Activated CD8-positive, alpha-beta memory T cell treated with anti-CD3 and anti-CD28 coated beads, Interleukin-2, amount 10 ng/mL, durations not matched to agents 7 days and 5 days (primary cell): ENCODE data around the gene PLEKHG5. TPM values are rescaled to one million over a fixed set of nuclear protein-coding genes. Genes with fewer than 3 reads are reported as not detected.
A peak's percentile ranks its signal among the peaks of the same experiment; 100 is the strongest.

Experiments
- ATAC-seq: fragments of 150-1000 bp; cut with Tn5 transposase; one replicate; pipeline ENCODE4 v1.10.0; 2021; ENCODE audit warnings: moderate library complexity
- CTCF ChIA-PET: fragments of 350-600 bp; sonication (Branson Sonifier 250); formaldehyde crosslinking; loops from one replicate; lab custom pipeline; 2021; ENCODE audit warnings: antibody characterized with exemption; lab: Charles Lee
- DNase-seq: peaks from one replicate; pipeline ENCODE4 v3.0.0-alpha.2; 2020
- H3K27ac Mint-ChIP-seq: one replicate; pipeline ENCODE4 v1.8.0; 2021; ENCODE audit warnings: mild to moderate bottlenecking, mixed read lengths
- H3K27me3 Mint-ChIP-seq: one replicate; pipeline ENCODE4 v1.8.0; 2021; ENCODE audit warnings: mixed read lengths
- H3K36me3 Mint-ChIP-seq: one replicate; pipeline ENCODE4 v1.8.0; 2021; ENCODE audit warnings: mild to moderate bottlenecking, mixed read lengths
- H3K4me1 Mint-ChIP-seq: one replicate; pipeline ENCODE4 v1.8.0; 2021; ENCODE audit warnings: mixed read lengths
- H3K4me3 Mint-ChIP-seq: one replicate; pipeline ENCODE4 v1.8.0; 2021; ENCODE audit warnings: mild to moderate bottlenecking, moderate library complexity, mixed read lengths
- H3K9me3 Mint-ChIP-seq: one replicate; pipeline ENCODE4 v1.8.0; 2022; ENCODE audit warnings: low read depth, mixed read lengths
- total RNA-seq, 2 experiments: library from RNA; stranded (reverse); gene quantifications; one replicate each; pipeline ENCODE4 v1.2.3, GENCODE V29; 2021

PLEKHG5 gene
- total RNA-seq, 2 experiments from 2014 or later, result 1.1 to 1.7 TPM

DNA sequence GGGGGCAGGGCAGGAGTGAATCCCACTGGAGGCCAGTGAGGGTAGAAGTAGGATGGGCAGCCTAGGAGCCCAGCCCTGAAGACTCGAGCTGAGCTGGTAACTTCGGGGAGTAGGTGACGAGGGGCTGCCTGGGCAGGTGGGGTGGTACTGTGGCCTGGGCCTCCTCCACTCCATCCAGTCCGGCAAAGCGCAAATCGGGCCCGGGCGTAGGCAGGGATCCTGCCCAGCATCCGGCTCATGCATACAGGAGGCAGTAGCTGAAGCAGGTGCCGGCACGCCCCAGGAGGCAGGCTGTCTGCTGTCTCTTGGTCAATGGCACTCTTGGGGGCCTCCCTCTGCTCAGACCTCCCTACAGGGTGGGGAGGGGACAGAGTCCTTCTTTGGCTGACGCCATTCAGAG lies 24.2 kb downstream of the PLEKHG5 start:
- peaks cover 15% of the 10 kb centered on the region for H3K4me1 Mint-ChIP-seq
- no peaks in the 10 kb centered on the region for H3K27me3 Mint-ChIP-seq
- peaks cover 12% of the 10 kb centered on the region for H3K36me3 Mint-ChIP-seq
- ATAC-seq (no peak), DNase-seq (no peak)
- CTCF ChIA-PET, result interaction anchor here (1.1 to 3.0 kb wide), 6 partner anchors 9 to 220 kb away, joined by 3 to 10 read pairs (median 6); partner anchors contain the start of gene NOL9
- H3K27ac Mint-ChIP-seq, result no peak overlapping the region
- no peak overlapping the region for H3K4me3 Mint-ChIP-seq
- H3K9me3 Mint-ChIP-seq, result no peaks in the 10 kb centered on the region

DNA sequence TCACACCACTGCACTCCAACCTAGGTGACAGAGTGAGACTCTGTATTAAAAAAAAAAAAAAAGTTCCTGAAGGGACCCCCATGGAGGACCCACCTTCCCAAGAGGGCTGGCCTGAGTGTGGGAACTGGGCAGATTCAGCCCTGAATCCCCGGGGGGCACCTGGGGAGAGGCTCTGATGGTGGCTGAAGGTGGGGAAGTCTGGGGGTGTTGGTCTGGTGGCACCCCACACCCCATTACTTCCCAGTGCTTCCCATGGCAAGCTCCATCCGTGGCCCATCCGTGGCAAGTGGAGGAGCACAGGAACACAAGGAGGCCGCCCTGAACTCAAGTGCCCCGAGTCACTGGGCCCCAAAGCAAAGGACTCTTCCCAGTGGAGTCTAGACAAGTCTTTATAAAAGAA lies 24.7 kb downstream of the PLEKHG5 start:
- DNase-seq (no peak), ATAC-seq (no peak)
- Mint-ChIP-seq H3K27ac (no peak overlapping the region), H3K36me3 (peaks cover 15% of the 10 kb centered on the region), H3K27me3 (no peaks in the 10 kb centered on the region), H3K4me3 (peak overlapping the region; percentile 79), H3K9me3 (no peaks in the 10 kb centered on the region), H3K4me1 (peaks cover 18% of the 10 kb centered on the region)
- CTCF ChIA-PET, result interaction anchor here (0.8 to 3.0 kb wide), 9 partner anchors 10 to 219 kb away, joined by 3 to 10 read pairs (median 4); partner anchors contain the start of gene NOL9

DNA sequence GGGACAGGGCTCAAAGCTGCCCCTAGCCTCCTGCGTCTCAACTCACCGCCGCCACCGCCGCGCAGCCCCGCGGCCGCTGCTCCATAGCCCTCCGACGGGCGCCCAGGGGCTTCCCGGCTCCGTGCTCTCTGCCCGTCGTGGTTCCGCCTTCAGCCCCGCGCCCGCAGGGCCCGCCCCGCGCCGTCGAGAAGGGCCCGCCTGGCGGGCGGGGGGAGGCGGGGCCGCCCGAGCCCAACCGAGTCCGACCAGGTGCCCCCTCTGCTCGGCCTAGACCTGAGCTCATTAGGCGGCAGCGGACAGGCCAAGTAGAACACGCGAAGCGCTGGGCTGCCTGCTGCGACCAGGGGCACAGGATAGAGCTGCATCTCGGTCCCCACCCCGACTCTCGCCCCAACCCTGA lies 25.4 kb downstream of the PLEKHG5 start, which contains the start of gene TNFRSF25:
Gene TNFRSF25, minus strand, starts transcription at position 151 of the 400 bp plus-strand sequence. Its CDS starts 66 bp downstream, at position 85.
- ATAC-seq, result peak; percentile 90
- no peaks in the 10 kb centered on the region for H3K9me3 Mint-ChIP-seq
- H3K4me1 Mint-ChIP-seq, result peaks cover 26% of the 10 kb centered on the region
- peaks cover 18% of the 10 kb centered on the region for H3K36me3 Mint-ChIP-seq
- CTCF ChIA-PET, result interaction anchor here (0.8 to 3.0 kb wide), 8 partner anchors 9 to 43 kb away, joined by 3 to 10 read pairs (median 9); no protein-coding TSS in a partner anchor
- H3K27me3 Mint-ChIP-seq, result no peaks in the 10 kb centered on the region
- peak within 1 kb of the TSS; percentile 79 for H3K4me3 Mint-ChIP-seq
- H3K27ac Mint-ChIP-seq, result peak within 1 kb of the TSS; percentile 78
- peak; percentile 69 for DNase-seq

DNA sequence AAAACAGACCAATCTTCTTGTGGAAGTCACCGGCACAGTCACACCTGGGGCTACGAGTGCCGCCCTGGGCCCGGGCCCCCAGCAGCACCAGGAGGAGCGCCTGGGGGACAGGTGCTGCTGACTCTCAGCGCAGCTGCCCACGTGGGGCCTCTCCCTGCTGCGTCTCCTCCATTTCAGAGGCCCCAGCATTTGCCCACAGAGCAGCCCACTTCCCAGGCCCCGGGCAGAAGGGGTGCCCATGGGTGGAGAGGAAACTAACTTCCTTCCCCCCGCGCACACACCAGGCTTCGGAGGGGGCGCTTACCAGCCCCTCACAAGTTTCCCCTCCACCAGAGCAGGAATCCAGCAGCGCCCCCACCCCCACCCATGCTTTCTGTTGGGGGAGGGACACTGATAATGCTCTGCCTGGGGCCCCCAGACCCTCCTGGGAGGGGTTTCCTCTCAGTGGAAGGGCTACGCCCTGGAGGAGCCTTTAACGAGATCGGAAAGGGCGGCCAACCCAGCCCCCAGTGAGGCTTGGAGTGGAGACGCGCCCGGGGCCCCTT lies 25.9 kb downstream of the PLEKHG5 start:
- ATAC-seq (peak; percentile 46), DNase-seq (peak; percentile 58)
- Mint-ChIP-seq H3K27ac (peak overlapping the region; percentile 78), H3K4me3 (peak overlapping the region; percentile 79), H3K4me1 (peaks cover 31% of the 10 kb centered on the region), H3K36me3 (peaks cover 22% of the 10 kb centered on the region), H3K27me3 (no peaks in the 10 kb centered on the region), H3K9me3 (no peaks in the 10 kb centered on the region)
- CTCF ChIA-PET, result interaction anchor here (0.8 to 3.0 kb wide), 6 partner anchors 11 to 27 kb away, joined by 3 to 10 read pairs (median 9); no protein-coding TSS in a partner anchor

DNA sequence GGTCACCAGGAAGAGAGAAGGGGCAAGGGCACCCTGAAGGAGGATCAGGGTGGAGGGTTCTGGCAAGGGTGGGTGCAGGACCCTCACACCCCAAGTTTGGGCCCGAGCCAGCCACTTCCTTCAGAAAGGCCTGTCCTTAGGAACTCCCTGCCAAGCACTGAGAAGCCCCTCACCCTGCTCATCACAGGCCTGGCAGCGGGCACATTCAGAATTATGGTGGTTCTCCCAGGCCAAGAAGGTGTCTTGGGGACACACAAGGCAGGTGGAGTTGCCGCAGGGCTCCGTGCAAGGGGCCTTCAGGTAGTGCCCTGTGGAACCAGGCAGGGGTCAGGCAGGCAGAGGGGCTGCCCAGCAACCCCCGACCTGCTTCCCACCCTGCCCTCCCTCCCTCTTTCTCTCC lies 26.6 kb downstream of the PLEKHG5 start:
- no peaks in the 10 kb centered on the region for H3K9me3 Mint-ChIP-seq

DNA sequence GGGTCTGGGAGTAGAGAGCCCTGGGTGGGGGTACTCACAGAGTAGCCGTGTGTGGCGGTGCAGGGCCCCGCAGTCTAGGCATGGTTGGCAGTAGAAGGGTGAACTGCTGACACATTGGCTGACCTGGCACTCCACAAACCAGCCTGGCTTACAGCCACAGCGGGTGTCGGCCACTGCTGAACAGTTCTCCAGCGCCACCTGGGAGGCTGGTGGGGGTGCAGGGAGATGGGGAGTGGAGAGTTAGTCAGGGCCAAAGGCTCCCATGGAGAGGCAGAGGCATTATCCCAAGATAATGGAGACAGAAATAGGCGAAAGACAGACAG lies 27.0 kb downstream of the PLEKHG5 start:
- no peak for ATAC-seq
- peaks cover 40% of the 10 kb centered on the region for H3K4me1 Mint-ChIP-seq
- H3K27ac Mint-ChIP-seq, result peak overlapping the region; percentile 78

More for the DNA sequence above, 26.6 kb downstream of the PLEKHG5 start:
- peaks cover 22% of the 10 kb centered on the region for H3K36me3 Mint-ChIP-seq
- CTCF ChIA-PET, result interaction anchor here (0.8 to 3.4 kb wide), 5 partner anchors 15 to 218 kb away, joined by 3 to 16 read pairs (median 4); no protein-coding TSS in a partner anchor
- H3K4me3 Mint-ChIP-seq, result peak overlapping the region; percentile 79
- no peaks in the 10 kb centered on the region for H3K27me3 Mint-ChIP-seq
- peak overlapping the region; percentile 78 for H3K27ac Mint-ChIP-seq
- ATAC-seq, result no peak
- DNase-seq, result no peak
- H3K4me1 Mint-ChIP-seq, result peaks cover 36% of the 10 kb centered on the region

DNA sequence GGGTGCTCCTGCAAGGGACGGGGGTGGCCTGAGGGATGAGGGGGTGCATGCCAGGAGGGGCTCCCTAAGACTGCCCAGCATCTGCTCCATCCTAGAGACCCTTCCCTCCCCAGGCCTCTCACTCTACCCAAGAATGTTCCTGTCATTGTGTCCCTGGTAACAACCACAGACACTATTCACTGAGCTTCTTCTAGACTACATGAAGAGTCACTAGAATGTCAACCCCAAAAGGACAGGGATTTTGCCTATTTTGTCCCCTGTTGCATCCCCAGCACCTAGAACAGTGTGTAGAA lies 28.4 kb downstream of the PLEKHG5 start:
- DNase-seq (no peak), ATAC-seq (no peak)
- Mint-ChIP-seq H3K9me3 (no peaks in the 10 kb centered on the region), H3K27me3 (no peaks in the 10 kb centered on the region), H3K4me3 (no peak overlapping the region), H3K36me3 (peaks cover 22% of the 10 kb centered on the region), H3K4me1 (peaks cover 42% of the 10 kb centered on the region), H3K27ac (peak overlapping the region; percentile 37)
- CTCF ChIA-PET, result interaction anchor here (0.7 to 3.4 kb wide), 6 partner anchors 8 to 40 kb away, joined by 3 to 16 read pairs (median 6); no protein-coding TSS in a partner anchor

More for the DNA sequence above, 27.0 kb downstream of the PLEKHG5 start:
- H3K27me3 Mint-ChIP-seq, result no peaks in the 10 kb centered on the region
- H3K4me3 Mint-ChIP-seq, result peak overlapping the region; percentile 79
- DNase-seq, result no peak
- peaks cover 22% of the 10 kb centered on the region for H3K36me3 Mint-ChIP-seq
- H3K9me3 Mint-ChIP-seq, result no peaks in the 10 kb centered on the region
- CTCF ChIA-PET, result interaction anchor here (0.8 to 3.4 kb wide), 7 partner anchors 8 to 218 kb away, joined by 3 to 16 read pairs (median 4); no protein-coding TSS in a partner anchor

DNA sequence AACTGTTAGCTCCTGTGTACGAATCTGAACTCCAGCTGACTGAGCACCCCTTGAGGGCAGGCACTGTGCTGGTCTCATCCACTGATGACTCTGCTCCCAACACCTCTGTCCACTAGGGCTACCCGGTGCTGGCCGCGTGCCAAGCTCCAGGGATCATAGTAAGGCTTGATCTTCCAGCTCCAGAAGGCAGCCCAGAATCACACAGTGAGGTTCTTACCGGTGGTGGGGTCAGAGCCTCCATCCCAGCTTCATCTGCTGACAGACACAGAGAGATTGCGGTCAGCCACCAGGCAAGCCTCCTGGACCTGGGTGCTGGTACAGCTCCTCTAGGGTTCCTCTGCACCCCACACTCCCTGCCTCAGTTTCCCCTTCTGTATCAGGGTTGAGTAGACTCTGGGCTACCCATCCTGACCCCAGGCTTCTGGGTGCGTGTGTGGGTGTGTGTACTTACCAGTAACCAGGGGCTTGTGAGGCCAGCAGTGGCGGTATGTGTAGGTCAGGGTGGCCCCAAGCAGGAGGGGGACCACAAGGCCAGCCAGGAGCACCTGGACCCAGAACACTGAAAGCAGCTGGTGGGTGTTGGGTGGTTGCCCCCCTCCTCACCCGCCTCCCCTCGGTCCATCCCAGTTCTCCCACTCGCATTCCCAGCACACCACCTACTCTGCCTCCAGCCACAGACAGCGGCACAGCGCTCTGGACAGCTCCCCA lies 28.9 kb downstream of the PLEKHG5 start:
- H3K27me3 Mint-ChIP-seq, result no peaks in the 10 kb centered on the region
- DNase-seq (no peak), ATAC-seq (no peak)
- H3K4me1 Mint-ChIP-seq, result peaks cover 42% of the 10 kb centered on the region
- no peak overlapping the region for H3K4me3 Mint-ChIP-seq
- no peak overlapping the region for H3K27ac Mint-ChIP-seq
- H3K9me3 Mint-ChIP-seq, result no peaks in the 10 kb centered on the region
- CTCF ChIA-PET, result interaction anchor here (1.5 to 3.4 kb wide), 5 partner anchors 9 to 39 kb away, joined by 5 to 16 read pairs (median 6); no protein-coding TSS in a partner anchor
- H3K36me3 Mint-ChIP-seq, result peaks cover 22% of the 10 kb centered on the region

DNA sequence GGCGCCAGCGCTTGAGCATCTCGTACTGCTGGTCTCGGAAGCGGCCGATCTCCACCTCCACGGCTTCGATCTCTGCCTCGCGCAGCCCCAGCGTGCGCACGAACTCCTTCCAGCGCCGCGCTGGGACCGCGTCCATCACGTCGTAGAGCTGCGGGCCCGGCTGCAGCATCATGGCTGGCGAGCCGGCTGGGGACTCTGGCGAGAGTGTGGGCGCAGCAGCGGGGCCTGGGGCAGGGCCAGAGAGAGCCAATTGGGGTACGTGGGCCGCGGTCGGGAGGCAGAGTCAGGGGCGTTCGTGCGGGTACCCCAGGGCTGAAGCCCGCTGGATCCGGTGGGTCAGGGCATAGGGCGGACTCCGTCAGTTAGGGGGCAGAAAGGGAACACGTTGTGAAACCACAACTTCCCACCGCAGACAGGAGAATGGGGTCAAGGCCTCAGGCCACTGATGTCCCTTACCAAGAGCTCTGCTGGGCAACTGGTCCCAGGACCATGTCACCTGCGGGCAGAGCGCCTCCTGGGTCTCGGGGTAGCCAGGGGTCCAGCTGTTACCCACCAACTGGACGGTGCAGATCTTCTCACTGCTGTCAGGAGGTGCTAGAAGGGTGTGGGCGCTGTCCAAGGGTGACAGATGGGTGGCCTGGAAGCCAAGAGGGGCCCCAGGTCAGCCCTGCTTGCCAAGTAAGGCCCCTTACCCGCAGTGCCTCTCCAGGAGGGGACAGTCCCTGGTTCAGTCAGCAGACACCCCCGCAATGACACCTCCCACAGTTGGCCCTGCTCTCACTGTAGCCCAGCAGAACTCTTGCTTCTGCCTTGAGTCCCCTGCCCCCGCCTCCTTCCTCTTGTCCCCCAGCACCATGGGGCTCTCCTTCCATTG lies 29.7 kb downstream of the PLEKHG5 start:
- peaks cover 22% of the 10 kb centered on the region for H3K36me3 Mint-ChIP-seq
- peaks cover 42% of the 10 kb centered on the region for H3K4me1 Mint-ChIP-seq
- no peak overlapping the region for H3K27ac Mint-ChIP-seq
- H3K4me3 Mint-ChIP-seq, result no peak overlapping the region
- peaks cover 8% of the 10 kb centered on the region for H3K27me3 Mint-ChIP-seq
- ATAC-seq (no peak), DNase-seq (no peak)
- CTCF ChIA-PET, result interaction anchor here (1.5 to 3.4 kb wide), 4 partner anchors 10 to 28 kb away, joined by 5 to 16 read pairs (median 10); no protein-coding TSS in a partner anchor
- H3K9me3 Mint-ChIP-seq, result no peaks in the 10 kb centered on the region

DNA sequence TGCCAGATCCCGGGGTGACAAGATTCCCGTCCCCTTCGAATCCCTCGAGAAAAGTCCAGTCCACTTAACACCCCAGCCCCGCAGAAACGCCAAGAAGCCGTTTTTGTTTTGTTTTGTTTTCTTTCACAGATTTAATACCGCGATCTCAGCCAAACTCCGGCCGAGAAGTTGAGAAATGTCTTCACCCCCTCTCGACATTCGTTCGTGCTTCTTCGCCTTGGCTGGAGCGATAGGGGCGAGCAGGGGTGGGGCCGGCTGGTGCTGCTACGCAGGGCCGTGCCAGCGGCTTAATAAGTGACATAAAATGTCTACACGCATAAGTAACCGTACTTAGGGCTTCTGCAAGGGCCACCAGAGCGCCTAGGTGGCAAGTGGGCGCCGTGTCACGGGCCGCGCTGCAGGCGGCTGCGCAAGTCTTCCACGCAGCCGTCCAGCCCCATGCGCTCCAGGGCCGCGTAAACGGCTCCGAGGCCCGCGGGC lies 30.4 kb downstream of the PLEKHG5 start:
- Mint-ChIP-seq H3K27me3 (peaks cover 15% of the 10 kb centered on the region), H3K4me3 (peak overlapping the region; percentile 63), H3K27ac (peak overlapping the region; percentile 81), H3K9me3 (no peaks in the 10 kb centered on the region), H3K4me1 (peaks cover 42% of the 10 kb centered on the region), H3K36me3 (peaks cover 22% of the 10 kb centered on the region)
- no peak for DNase-seq
- ATAC-seq, result no peak
- CTCF ChIA-PET, result interaction anchor here (1.2 to 3.0 kb wide), 9 partner anchors 11 to 215 kb away, joined by 3 to 18 read pairs (median 7); no protein-coding TSS in a partner anchor

DNA sequence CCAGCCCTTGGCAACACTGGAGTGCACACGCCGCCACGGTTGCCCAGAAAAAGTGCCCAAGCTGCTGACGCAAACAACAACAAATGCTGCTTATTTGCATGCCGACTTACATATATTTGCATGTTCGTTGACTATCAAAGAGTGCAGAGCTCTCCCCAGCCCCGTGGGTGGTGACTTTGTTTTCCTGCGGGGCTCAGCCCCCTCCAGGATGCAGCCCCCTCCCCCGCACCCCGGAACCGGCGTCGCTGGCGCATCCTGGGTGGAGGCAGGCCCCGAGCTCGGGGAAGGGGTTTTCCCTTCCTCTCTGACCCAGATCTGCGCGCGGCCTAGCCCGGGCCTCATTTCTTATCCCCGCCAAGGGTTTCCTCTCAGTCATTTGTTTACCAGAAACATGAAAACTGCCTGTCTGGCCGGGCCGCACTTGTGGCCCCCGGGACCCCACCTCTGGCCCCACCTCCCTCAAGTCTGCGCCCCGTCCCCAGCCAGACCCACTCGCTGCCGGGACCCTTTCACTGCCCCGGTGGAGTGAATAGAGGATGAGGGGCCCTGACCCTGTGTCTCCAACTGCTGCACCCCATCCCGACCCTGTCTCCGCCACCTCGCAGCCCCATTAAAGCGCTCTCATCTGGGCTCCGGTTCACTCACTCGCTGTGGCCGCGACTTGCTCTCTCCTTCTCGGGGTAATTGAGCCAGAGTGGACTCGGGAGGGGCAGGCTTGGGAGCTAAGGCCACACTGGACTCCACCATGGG lies 31.0 kb downstream of the PLEKHG5 start:
- Mint-ChIP-seq H3K9me3 (no peaks in the 10 kb centered on the region), H3K27ac (peak overlapping the region; percentile 81), H3K4me3 (peak overlapping the region; percentile 63), H3K36me3 (peaks cover 22% of the 10 kb centered on the region), H3K4me1 (peaks cover 42% of the 10 kb centered on the region), H3K27me3 (peaks cover 19% of the 10 kb centered on the region)
- peak; percentile 86 for DNase-seq
- ATAC-seq, result peak; percentile 86
- CTCF ChIA-PET, result interaction anchor here (0.8 to 3.0 kb wide), 17 partner anchors 8 to 214 kb away, joined by 3 to 18 read pairs (median 6); partner anchors contain the start of genes HES2 and PLEKHG5

DNA sequence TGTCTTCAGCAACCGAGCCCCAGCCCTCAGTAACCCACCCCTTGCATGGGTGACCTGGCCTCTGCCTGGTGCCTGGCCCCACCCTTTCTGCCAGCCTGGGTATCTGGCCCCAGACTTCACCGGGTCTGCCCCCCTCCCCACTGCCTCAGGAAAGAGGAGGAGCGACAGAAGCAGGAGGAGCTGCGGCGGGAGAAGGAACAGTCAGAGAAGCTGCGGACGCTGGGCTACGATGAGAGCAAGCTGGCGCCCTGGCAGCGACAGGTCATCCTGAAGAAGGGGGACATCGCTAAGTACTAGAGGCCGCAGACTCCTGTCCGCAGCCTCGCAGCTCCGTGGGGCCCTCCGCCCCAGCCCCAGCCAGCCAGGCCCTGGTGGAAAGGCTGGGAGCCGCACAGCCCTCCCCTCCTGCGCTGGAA lies 31.6 kb downstream of the PLEKHG5 start:
- H3K9me3 Mint-ChIP-seq, result no peaks in the 10 kb centered on the region
- CTCF ChIA-PET, result interaction anchor here (0.8 to 3.0 kb wide), 17 partner anchors 8 to 214 kb away, joined by 3 to 18 read pairs (median 6); partner anchors contain the start of genes HES2 and PLEKHG5
- H3K4me1 Mint-ChIP-seq, result peaks cover 42% of the 10 kb centered on the region
- peaks cover 22% of the 10 kb centered on the region for H3K36me3 Mint-ChIP-seq
- ATAC-seq (peak; percentile 14), DNase-seq (peak; percentile 53)
- peak overlapping the region; percentile 63 for H3K4me3 Mint-ChIP-seq
- H3K27ac Mint-ChIP-seq, result peak overlapping the region; percentile 81
- H3K27me3 Mint-ChIP-seq, result peaks cover 20% of the 10 kb centered on the region
